Activated gamma-delta T cell (primary cell): Measurements from ENCODE around the gene MORN1.

Source experiments
- DNase-seq: peaks from one replicate; lab custom pipeline; 2025; lab: John Stamatoyannopoulos, UW

The MORN1 gene

GRCh38 chr1:2373551-2374251 is 17.7 kb downstream of the MORN1 start:
- DNase-seq = no peak

GRCh38 chr1:2372551-2373490 is 18.5 kb downstream of the MORN1 start:
- no peak for DNase-seq

GRCh38 chr1:2368053-2368744 is 23.2 kb downstream of the MORN1 start:
- no peak for DNase-seq

GRCh38 chr1:2363847-2364513 is 27.4 kb downstream of the MORN1 start:
- no peak for DNase-seq

GRCh38 chr1:2360588-2361364 is 30.6 kb downstream of the MORN1 start:
- no peak for DNase-seq

- DNase-seq = no peak
These were observed 32.4 kb downstream of the MORN1 start for GRCh38 chr1:2358651-2359640.

- DNase-seq = no peak
These were observed 33.3 kb downstream of the MORN1 start for GRCh38 chr1:2358072-2358471.

GRCh38 chr1:2356911-2357845 is 34.2 kb downstream of the MORN1 start:
- no peak for DNase-seq

- no peak for DNase-seq
These were observed 35.0 kb downstream of the MORN1 start for GRCh38 chr1:2356401-2356800.

GRCh38 chr1:2355373-2356261 is 35.7 kb downstream of the MORN1 start:
- no peak for DNase-seq

GRCh38 chr1:2354511-2355372 is 36.6 kb downstream of the MORN1 start:
- DNase-seq = no peak

- no peak for DNase-seq
These were observed 37.6 kb downstream of the MORN1 start for GRCh38 chr1:2353551-2354438.

- no peak for DNase-seq
These were observed 38.3 kb downstream of the MORN1 start for GRCh38 chr1:2352897-2353550.

- DNase-seq = no peak
These were observed 38.9 kb downstream of the MORN1 start for GRCh38 chr1:2352341-2352896.

GRCh38 chr1:2351723-2352122 is 39.6 kb downstream of the MORN1 start:
- no peak for DNase-seq
